ENCODE data around the gene PLD6. TPM values are rescaled to one million over a fixed set of nuclear protein-coding genes. Genes with fewer than 3 reads are reported as not detected.
A peak's percentile ranks its signal among the peaks of the same experiment; 100 is the strongest.

The PLD6 gene
- total RNA-seq, 1 donor from 2014 or later = 3.5 TPM

- DNase-seq (ENCODE audit: low read depth) = no peak
Measured at GRCh38 chr17:17155568-17155967, 50.6 kb downstream of the PLD6 start.

DNA sequence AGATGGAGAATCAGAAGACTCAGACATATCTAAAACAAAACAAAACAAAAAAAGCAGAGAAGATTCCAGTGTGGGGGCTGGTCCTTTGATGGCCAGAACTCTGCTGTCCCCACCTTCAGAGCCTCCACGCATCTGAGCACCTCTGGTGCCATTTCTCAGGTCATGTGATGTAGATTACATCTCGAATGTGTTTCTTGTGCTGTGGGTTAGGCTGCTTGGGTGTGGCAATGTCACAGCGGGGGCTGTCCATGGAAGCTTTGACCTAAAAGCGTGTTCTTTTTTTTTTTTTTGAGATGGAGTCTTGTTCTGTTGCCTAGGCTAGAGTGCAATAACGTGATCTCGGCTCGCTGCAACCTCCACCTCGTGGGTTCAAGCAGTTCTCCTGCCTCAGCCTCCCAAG, 51.2 kb downstream of the PLD6 start:
- DNase-seq (ENCODE audit: low read depth) = no peak

DNA sequence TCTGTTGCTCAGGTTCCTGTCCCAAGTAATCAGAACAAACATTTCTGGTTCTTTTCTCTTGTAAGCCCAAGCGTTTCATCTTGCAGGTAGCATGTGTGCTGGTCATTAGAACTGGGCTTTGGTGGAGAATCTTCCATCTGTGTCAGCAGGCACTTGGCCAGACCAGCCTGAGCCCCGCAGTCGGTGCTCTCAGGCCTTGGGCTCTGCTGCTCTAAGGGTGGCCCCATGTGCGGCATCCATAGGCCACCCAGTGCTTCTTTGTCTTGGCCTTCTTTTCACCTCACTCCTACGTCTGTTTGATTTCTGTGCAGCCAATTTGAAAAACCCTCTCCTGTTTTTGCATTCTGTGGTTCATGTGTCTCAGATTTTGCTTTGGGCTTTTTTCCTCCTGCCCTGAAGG, 51.6 kb downstream of the PLD6 start:
- DNase-seq (ENCODE audit: low read depth) = no peak

- no peak for DNase-seq (ENCODE audit: low read depth)
Measured at GRCh38 chr17:17153709-17154108, 52.4 kb downstream of the PLD6 start.

- no peak for DNase-seq (ENCODE audit: low read depth)
Measured at GRCh38 chr17:17153071-17153470, 53.1 kb downstream of the PLD6 start.

- DNase-seq (ENCODE audit: low read depth) = peak; percentile 27
Measured at GRCh38 chr17:17152385-17152784, 53.7 kb downstream of the PLD6 start.

DNA sequence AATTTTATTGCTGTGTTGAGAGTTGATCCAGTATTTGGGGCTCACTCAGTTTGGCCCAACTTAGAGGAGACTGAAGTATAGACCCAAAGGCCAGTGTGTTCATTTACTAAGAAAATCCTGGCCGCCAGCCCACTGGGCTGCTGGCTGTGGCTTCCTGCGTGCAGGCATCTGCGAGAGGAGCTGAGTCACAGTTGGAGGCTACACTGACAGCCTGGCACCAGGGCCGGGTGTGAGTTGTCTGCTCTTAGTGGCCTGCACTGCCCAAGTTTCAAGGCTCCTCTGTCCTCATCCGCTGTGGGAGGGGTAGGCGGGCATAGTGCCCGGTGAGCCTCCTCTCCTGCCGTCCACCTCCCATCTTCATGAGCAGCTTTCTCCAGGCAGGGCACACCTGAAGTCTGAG, 54.2 kb downstream of the PLD6 start:
- DNase-seq (ENCODE audit: low read depth) = peak; percentile 90

GRCh38 chr17:17151541-17151940, 54.6 kb downstream of the PLD6 start:
- DNase-seq (ENCODE audit: low read depth) = peak; percentile 64

DNA sequence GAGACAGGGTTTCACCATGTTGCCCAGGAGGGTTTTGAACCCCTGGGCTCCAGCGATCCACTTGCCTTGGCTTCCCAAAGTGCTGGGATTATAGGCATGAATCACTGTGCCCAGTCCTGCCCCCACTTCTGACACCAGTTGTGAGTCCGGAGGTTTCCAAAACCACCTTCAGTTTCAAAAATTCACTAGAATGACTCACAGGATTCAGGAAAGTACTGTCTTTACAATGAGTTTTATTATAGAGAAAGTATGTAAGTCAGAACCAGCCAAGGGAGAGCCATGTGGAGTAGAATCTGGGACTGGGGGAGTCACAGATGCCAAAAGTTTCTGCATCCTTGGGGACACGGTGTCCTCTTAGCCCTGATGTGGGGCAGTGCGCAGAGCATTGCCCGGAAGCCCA, 55.1 kb downstream of the PLD6 start:
- peak; percentile 90 for DNase-seq (ENCODE audit: low read depth)

Other genes with a start within 250 kb of the PLD6 start
- gene TNFRSF13B, start 234.2 kb downstream of the PLD6 start, total RNA-seq = not detected in 2 replicates
- 66.7 and 103 TPM in 2 replicates for gene MPRIP, start 163.9 kb downstream of the PLD6 start, total RNA-seq
- 37.7 and 40.7 TPM in 2 replicates for gene FLCN, start 30.8 kb upstream of the PLD6 start, total RNA-seq
- gene COPS3, start 74.9 kb upstream of the PLD6 start, total RNA-seq = 63.6 and 105 TPM in 2 replicates
- gene NT5M, start 97.0 kb upstream of the PLD6 start, total RNA-seq = 0.94 TPM in 1 of 2 replicates, not detected in the other

Measured in renal cortical epithelial cell (primary cell).